ENCODE data around the gene KRT78. TPM values are rescaled to one million over a fixed set of nuclear protein-coding genes. Genes with fewer than 3 reads are reported as not detected.

The KRT78 gene
- total and polyA plus RNA-seq, 9 of the 15 experiments (the other 6 are each of a cell fraction or from before 2014, with no cell fraction given) = not detected

DNA sequence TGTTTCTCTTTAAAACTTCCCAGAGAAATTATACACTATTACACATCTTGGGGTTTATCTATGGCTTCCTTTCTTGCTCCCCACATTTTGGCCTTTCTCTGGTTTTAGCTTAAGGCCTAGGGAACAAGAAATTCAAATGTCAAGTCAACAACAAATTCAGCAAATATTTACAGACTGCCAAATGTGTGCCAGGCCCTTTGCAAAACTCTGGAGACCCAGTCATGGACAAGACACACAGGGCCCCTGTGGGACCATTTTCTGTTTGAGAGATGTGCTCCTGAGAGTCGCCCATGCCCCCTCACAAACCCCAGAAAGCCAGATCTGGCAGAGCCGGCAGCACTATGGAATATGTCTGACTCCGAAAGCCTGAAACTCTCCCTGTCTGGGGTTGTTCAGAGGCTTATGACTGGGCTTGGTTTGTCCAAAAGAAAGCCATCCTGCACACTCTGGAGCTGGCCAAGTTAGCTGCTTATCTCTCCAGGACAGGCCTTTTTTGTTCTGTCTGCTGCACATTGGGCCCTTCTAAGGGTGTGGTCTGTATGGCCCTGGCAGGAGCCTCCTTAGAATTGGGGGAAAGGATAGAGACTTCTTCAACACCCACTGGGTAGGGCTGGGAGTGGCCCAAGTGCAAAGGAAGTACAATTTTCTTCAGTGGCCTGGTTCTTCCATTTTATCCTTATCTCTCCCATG is 51.8 kb downstream of the KRT78 start (continued):
- TF ChIP-seq PRDM10 (IDR thresholded peaks at IDR 0.05; ENCODE audit: partially characterized antibody) (peak; percentile 77), ZC3H8 (IDR thresholded peaks at IDR 0.05) (no peak), RFX1 (IDR thresholded peaks at IDR 0.05) (no peak), REST (IDR thresholded peaks at IDR 0.05; ENCODE audit: borderline replicate concordance) (no peak), REST (CRISPR knock-in tag; IDR thresholded peaks at IDR 0.05; ENCODE audit: low read depth) (no peak), CEBPB (tag; IDR thresholded peaks at IDR 0.05) (no peak), MYC (IDR thresholded peaks at IDR 0.05; ENCODE audit: low read depth, low read length) (peak; percentile 26; the same call in 1 of the 2 replicates), MYC (CRISPR knock-in tag; IDR thresholded peaks at IDR 0.05; ENCODE audit: borderline replicate concordance, low read depth) (no peak), BRD9 (IDR thresholded peaks at IDR 0.05; ENCODE audit: low read depth, partially characterized antibody) (no peak), ZBED1 (IDR thresholded peaks at IDR 0.05) (no peak), IRF2 (CRISPR knock-in tag; IDR thresholded peaks at IDR 0.05) (no peak), TEAD4 (IDR thresholded peaks at IDR 0.05; ENCODE audit: low read length) (peak; percentile 87), TEAD4 (CRISPR knock-in tag; IDR thresholded peaks at IDR 0.05; ENCODE audit: borderline replicate concordance) (no peak), KHSRP (IDR thresholded peaks at IDR 0.05) (no peak)
- TF ChIP-seq, protein P1, sequence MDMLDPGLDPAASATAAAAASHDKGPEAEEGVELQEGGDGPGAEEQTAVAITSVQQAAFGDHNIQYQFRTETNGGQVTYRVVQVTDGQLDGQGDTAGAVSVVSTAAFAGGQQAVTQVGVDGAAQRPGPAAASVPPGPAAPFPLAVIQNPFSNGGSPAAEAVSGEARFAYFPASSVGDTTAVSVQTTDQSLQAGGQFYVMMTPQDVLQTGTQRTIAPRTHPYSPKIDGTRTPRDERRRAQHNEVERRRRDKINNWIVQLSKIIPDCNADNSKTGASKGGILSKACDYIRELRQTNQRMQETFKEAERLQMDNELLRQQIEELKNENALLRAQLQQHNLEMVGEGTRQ (CRISPR knock-in tag; IDR thresholded peaks at IDR 0.05) = no peak

Measured in K562 (cell line).